Dedifferentiated amniotic fluid mesenchymal stem cell (primary cell): ENCODE measurements around the gene NRARP.

Source experiments
- DNase-seq: peaks from one replicate; pipeline ENCODE4 v3.0.0-alpha.2; 2016; ENCODE audit errors: extremely low spot score

The NRARP gene

DNA sequence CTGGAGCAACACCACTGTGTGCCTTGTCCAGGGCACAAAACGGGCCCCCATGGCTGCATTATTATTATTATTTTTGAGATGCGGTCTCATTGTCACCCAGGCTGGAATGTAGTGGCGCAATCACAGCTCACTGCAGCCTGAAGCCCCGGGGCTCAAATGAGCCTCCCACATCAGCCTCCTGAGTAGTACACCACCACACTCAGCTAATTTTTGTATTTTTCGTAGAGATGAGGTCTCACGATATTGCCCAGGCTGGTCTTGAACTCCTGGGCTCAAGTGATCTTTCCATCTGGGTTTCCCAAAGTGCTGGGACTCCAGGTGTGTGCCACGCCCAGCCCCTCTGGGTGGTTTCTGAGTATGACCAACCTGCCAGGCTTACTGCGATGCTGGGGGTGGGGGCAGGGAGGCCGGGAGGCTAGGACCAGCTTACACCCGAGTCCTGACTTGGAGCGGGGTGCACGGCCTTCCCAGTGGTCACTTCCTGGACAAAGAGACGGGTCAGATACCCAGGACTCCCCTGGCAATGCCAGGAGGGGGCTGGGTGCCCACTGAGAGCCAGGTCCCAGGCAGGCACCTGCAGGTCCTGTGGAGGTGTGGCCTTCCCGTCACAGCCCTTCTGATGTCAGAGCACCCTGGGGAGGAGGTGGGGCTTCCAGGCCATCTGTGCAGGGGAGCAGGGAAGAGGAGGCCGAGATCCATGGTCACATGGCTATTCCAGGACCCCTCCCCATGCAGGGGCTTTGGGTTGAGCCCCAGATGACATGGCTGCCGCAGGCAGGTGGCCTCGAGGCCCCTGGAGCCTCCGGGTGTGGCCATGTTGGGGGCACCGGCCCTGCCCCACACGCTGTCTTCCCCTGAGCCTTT is 8.3 kb upstream of the NRARP start:
- DNase-seq = no peak

GRCh38 chr9:137309368-137310188 is 7.5 kb upstream of the NRARP start:
- no peak for DNase-seq

DNA sequence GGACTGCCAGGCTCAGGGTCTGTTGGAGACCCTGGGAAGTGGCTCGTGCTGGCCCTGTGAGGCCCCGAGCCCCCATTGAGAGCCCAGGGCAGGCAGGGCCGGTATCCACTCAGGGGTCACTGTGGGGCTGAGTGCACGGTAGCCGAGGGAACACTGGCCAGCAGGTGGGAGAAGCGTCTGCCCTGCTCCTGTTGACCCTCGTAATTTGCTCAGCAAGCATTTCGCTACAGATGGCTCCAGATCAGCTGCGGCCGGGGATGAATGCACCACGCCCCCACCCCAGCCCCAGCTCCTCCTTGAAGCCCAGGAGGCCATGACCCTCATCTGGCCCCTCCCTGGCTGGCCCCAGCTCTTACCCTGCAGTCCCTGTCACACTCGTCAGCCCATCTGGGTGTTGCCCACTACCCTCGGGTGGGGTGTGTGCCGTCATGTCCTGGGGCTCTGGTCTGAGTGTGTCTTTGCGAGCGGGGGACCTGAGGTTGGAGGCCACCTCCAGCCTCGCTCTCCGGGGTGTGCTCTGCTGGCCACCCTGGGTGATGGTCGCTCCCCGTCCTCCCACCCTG is 6.1 kb upstream of the NRARP start:
- no peak for DNase-seq

DNA sequence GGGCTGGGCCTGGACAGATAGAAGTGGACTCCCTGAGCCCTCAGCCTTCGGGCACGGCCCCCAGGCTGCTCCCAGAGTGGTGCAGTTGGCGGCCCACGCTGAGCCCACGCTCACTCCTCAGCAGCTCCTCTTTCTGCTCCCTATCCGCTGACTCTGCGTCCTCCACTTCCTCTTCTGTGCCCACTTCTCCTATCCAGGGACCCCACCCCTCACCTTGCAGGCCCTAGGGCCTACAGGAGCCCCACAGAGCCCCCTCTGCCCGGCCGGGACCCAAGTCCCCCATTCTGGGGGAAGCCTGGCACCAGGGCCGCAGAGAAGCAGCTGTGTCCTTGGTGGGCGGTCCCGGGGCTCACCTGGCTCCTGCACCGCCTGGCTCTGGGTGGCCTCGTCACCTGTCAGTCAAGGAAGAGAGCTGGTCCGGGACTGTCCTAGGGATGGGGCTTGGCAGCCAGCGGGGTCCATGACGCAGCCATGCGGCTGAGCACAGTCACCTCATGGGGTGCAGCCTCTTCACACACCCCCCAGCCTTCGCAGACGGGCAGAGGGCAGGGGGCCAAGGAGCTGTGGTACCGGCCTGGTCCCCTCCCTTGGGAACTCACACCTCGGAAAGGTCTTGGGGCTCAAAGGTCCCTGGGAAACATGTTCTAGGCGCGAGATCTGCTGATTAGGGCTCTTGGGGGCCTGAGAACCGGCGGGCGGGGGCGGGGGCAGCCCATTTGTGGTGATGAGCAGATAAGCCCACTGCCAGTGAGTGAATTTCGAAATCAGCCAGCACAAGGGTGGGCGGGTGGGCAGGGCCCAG is 5.4 kb upstream of the NRARP start:
- no peak for DNase-seq

DNA sequence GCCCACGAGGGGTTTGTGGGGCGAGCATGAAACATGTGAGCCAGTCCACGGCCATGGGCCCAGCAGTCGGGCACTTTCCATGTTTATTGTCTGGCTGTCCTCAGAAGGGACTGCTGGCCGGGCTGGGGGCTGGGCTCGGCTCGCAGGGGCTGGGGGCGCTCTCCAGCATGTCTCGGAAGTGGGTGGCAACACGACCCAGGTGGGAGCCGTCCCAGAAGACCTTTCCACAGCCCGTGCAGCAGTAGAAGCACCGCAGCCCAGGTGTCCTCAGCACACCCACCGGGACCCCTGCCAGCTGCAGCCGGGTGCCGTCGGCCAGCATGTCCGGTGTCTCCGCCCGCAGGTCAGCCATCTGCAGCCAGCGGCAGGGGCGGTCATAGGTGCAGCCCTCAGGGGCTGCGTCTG is 4.8 kb upstream of the NRARP start:
- no peak for DNase-seq

DNA sequence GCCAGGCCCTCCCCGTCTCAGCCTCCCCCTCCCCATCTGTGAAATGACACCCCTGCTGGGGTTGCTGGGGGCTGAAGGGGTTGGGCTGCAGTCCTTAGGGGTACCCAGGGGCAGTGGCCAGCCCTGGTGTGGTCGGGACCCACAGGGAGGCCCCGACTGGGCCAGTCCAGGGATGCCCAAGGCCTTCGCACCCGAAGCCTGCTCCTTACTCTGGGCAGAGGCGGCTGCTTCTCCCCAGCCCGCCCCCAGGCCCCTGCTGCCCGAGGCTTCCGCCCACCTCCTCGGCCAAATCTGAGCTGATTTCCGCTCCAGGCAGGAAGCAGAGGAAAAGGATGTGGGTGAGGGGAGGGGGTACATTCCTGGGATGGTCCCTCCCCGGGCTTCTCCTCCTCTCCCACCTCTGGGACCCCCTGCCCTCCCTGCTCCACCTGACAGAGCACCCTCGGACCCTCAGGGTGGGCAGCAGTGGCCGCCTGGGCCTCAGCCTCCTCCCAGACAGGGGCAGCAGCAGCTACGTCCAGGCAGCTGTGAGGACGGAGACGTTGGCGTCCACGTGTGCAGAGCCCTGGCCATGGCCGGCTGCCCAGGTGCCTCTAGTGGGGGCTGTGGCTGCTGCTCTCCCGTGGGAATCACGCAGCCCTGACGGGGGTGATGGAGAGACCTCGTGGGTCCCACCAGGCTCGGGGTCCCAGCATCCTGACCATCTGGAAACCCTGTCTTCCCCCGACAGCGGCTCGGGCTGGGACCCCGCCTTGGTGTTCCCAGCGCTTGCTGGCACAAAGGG is 4.2 kb upstream of the NRARP start:
- DNase-seq = no peak

- no peak for DNase-seq
These were observed 3.7 kb upstream of the NRARP start for GRCh38 chr9:137305798-137306065.

GRCh38 chr9:137305060-137305797 is 3.2 kb upstream of the NRARP start:
- DNase-seq = no peak

- DNase-seq = no peak
These were observed 2.5 kb upstream of the NRARP start for GRCh38 chr9:137304383-137305059.

- no peak for DNase-seq
These were observed 1.9 kb upstream of the NRARP start for GRCh38 chr9:137303893-137304382.

GRCh38 chr9:137303151-137303892 is 1.3 kb upstream of the NRARP start:
- no peak for DNase-seq

DNA sequence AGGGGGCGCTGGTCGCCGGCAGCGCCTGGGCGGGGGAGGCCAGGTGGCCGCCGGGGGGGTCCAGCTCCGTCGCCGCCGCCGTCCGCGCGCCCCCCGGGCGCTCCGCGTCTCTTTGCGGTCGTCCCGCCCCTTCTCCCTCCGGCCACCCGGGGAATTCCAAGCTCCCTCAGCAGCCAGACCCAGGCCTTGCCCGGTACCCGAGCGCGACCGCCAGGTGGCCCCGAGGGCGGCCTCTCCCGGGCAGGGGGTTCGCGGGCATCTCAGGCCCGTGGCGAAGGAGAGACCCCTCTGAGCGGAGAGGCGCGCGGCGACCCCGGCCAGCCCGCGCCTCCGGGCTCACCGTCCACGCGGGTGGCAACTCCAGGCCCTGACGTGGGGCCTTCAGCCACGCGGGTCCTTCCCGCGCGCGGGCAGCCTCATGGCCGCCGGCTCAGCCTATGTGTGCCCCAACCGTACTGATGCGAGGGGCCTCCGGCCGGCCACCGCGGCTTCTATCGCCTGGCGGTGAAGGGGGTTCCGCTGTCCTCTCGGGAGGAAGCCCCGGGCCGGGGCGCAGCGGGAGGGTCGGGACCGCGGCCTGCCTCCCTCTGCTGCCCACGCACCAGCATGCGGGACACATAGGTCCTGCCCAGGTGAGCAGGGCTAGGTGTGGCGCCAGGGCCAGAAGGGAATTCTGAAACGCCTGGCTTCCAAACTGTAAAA is 529 bp upstream of the NRARP start:
- no peak for DNase-seq

GRCh38 chr9:137301081-137301947 is 757 bp downstream of the NRARP start:
- DNase-seq = no peak

DNA sequence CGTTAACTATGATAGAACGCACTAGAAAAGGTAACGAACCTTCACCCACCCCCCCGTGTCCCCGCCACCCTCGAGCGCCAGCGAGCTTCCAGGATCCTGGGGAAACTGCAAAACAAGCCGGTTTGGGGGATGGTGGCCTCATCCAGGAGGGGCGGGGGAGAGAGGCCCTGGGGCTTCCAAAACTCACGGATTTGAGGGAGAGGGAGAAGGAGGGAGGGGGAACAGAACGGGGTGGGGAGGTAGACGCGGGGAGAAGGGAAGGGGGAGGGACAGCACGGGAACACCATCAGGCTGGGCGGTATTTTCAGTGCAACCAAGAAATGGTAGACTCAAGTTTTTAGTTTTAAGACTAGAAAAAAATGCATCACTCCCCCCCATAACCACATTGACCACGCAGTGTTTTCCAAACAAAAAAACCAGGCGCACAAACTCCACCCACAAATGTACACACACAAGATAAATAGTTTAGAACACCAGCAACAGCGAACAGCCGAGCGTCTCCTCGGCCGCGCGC is 1.4 kb downstream of the NRARP start:
- DNase-seq = no peak

DNA sequence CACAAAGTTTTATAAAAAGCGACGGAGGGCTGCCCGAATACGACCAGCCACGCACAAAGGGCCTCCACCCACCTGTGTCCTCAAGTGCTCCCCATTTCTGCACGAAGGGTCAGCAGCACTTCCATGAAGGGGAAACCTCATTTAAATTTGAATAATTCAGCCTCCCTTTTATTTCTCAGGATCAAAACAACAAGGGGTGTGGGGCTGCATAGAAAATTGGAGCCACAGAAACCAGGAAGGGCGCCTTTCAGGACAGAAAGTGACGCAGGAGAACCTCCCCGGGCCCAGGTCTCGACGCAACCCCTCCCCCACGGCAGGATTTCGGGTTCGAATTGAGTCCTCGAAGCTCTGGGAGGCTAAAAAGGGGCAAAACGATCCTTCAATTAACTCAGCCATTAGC is 2.1 kb downstream of the NRARP start:
- DNase-seq = no peak

- DNase-seq = no peak
These were observed 2.9 kb downstream of the NRARP start for GRCh38 chr9:137299203-137299565.
